SK-N-DZ (cell line): ENCODE measurements around the gene ARHGAP35.
"Not testable (repeated sequence)": the region's sequence is repeated elsewhere in the genome, so short reads cannot be mapped to it uniquely, and the experiment has no call there.

ENCODE experiments used
- DNase-seq: peaks from one replicate; pipeline ENCODE4 v3.0.0-alpha.2; 2015; ENCODE audit warnings: low spot score

ARHGAP35 gene

GRCh38 chr19:46868025-46868802 lies 7.4 kb downstream of the ARHGAP35 start:
- DNase-seq, result no peak

GRCh38 chr19:46871173-46871572 lies 10.4 kb downstream of the ARHGAP35 start:
- not testable (repeated sequence) for DNase-seq

- no peak for DNase-seq
Measured at GRCh38 chr19:46872967-46873366, 12.2 kb downstream of the ARHGAP35 start.

- no peak for DNase-seq
Measured at GRCh38 chr19:46875234-46875633, 14.4 kb downstream of the ARHGAP35 start.

GRCh38 chr19:46875657-46876056 lies 14.9 kb downstream of the ARHGAP35 start:
- DNase-seq, result no peak

- DNase-seq, result no peak
Measured at GRCh38 chr19:46878613-46879375, 18.0 kb downstream of the ARHGAP35 start.

GRCh38 chr19:46880431-46880830 lies 19.6 kb downstream of the ARHGAP35 start:
- DNase-seq, result no peak

- DNase-seq, result no peak
Measured at GRCh38 chr19:46881092-46881491, 20.3 kb downstream of the ARHGAP35 start.

- no peak for DNase-seq
Measured at GRCh38 chr19:46882034-46882433, 21.2 kb downstream of the ARHGAP35 start.

GRCh38 chr19:46882751-46883150 lies 22.0 kb downstream of the ARHGAP35 start:
- not testable (repeated sequence) for DNase-seq

- DNase-seq, result no peak
Measured at GRCh38 chr19:46885411-46885810, 24.6 kb downstream of the ARHGAP35 start.

- no peak for DNase-seq
Measured at GRCh38 chr19:46886546-46887239, 25.9 kb downstream of the ARHGAP35 start.

- no peak for DNase-seq
Measured at GRCh38 chr19:46887240-46887782, 26.5 kb downstream of the ARHGAP35 start.

- DNase-seq, result no peak
Measured at GRCh38 chr19:46890423-46891170, 29.8 kb downstream of the ARHGAP35 start.

- no peak for DNase-seq
Measured at GRCh38 chr19:46892252-46893179, 31.7 kb downstream of the ARHGAP35 start.

- DNase-seq, result no peak
Measured at GRCh38 chr19:46896076-46896794, 35.4 kb downstream of the ARHGAP35 start.

GRCh38 chr19:46898731-46899130 lies 37.9 kb downstream of the ARHGAP35 start:
- no peak for DNase-seq

- no peak for DNase-seq
Measured at GRCh38 chr19:46900341-46900740, 39.5 kb downstream of the ARHGAP35 start.

- DNase-seq, result no peak
Measured at GRCh38 chr19:46901701-46902401, 41.1 kb downstream of the ARHGAP35 start.
